Non-pigmented ciliary epithelial cell (primary cell): ENCODE measurements around the gene COPS3.

ENCODE experiments used
- DNase-seq: peaks from one replicate; pipeline ENCODE4 v3.0.0-alpha.2; 2010; ENCODE audit warnings: low read depth

COPS3 gene

GRCh38 chr17:17280613-17281549 is at the start of gene COPS3:
TSS of gene COPS3 (minus strand) at chr17:17281246. CDS start at chr17:17281186, 60 bp downstream.
- peak; percentile 91 for DNase-seq

GRCh38 chr17:17328251-17328650 is 47.2 kb upstream of the COPS3 start:
- DNase-seq, result no peak

DNA sequence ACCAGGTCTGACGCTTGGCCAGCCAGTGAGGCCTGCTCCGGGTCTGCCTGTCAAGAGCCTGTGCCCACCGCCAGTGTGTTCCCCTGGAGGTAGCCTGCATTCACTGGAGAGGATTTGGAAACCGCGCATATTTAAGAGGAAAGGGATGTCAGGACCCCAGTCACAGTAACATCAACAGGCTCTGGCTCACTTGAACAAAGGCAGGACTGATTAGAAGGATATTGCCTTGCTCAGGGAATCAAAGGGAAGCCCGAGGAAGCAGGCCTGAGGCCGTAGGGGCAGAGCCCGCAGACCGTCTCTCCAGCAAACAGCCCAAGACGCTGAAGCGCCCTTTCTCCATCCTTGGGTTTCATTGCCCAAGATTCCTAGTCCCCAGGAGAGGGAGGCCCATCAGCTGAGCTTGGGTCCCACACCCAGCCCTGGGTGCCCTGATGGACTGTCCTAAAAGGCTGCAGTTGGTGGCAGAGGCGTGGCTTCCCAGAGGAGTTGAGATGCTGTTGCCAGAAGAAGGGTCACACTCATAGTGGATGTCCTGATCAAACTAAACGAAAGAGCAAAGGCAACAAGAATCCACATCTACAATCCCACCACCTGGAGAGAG is 45.3 kb upstream of the COPS3 start:
- DNase-seq, result no peak

GRCh38 chr17:17325816-17326215 is 44.8 kb upstream of the COPS3 start:
- no peak for DNase-seq

DNA sequence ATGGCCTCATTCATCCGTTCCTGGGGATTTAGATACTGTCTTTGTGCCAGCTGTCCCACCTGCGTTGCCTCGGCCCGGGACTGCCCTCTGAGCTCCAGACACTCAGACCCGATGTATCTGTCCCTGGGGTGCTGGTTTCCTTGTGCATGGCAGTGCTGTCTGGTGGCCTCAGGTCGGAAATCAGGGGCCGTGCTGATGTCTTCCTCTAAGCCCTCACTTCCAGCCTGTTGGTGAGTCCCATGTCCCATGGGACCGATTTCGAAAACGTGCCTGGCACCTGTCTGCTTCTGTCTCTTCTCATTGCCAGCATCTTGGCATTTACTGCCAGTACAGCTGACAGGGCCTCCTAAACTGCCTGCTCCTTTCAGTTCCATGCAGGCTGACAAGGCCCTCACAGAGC is 44.2 kb upstream of the COPS3 start:
- no peak for DNase-seq

- no peak for DNase-seq
Measured at GRCh38 chr17:17324616-17325015, 43.6 kb upstream of the COPS3 start.

DNA sequence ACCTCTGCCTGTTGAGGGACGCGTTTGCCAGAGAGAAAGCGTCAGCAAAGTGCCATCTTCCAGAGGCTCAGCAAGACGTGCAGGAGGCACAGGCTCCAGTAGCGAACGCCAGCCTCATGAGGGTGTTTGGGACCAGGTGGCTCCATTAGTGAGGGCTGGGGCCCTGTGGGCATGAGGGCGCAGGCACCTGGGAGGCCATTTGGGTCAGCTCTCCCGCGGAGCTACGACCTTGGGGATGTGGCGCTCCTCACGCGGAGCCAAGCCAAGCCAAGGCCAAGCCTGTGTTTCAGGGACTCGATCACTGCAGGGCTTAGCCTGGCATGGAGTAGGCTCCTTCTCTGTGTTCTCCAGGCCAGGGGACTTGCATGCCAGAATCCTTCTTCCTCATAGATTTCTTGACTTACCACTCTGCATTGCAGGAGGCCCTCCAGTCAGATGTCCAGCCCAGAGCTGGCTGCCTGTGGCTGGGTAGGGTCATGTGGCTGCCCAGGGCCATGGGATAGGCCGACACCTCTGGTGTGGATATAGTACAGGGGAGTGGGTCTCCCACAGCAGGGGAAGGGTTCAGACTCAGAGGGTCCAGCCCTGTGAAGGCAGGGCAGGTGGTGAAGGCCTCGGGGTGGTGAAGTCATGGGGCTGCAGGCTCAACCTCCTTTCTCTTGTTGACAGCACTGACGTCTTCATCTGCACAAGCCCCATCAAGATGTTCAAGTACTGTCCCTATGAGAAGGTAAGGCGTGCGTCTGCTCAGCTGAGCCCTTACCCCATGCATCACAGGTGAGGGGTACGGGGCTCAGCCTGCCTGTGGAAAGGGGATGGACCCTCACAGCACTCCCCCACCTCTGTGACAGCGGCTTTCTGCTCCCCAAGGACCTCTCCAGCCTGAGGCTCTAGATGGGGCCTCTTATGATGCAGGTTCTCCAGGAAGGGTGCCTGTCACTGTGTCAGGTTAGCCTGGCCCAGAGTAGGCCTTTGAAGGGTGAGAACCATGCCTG is 41.8 kb upstream of the COPS3 start:
- DNase-seq, result no peak

GRCh38 chr17:17321356-17322025 is 40.4 kb upstream of the COPS3 start:
- no peak for DNase-seq

DNA sequence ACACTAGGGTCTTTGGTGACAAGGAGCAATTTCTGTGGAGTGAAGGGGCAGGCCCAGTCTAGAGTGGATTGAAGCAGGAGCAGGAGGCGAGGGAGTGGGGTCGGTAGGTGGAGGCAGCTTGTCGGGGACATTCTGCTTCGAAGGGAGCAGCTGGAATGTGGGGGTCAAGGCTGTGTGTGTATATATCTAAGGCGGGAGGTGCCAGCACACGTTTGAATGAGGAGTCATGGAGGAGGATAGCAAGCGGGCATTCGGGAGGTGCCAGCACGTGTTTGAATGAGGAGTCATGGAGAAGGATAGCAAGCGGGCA is 39.8 kb upstream of the COPS3 start:
- no peak for DNase-seq

GRCh38 chr17:17320188-17320910 is 39.3 kb upstream of the COPS3 start:
- no peak for DNase-seq

- DNase-seq, result no peak
Measured at GRCh38 chr17:17315142-17315821, 34.2 kb upstream of the COPS3 start.

DNA sequence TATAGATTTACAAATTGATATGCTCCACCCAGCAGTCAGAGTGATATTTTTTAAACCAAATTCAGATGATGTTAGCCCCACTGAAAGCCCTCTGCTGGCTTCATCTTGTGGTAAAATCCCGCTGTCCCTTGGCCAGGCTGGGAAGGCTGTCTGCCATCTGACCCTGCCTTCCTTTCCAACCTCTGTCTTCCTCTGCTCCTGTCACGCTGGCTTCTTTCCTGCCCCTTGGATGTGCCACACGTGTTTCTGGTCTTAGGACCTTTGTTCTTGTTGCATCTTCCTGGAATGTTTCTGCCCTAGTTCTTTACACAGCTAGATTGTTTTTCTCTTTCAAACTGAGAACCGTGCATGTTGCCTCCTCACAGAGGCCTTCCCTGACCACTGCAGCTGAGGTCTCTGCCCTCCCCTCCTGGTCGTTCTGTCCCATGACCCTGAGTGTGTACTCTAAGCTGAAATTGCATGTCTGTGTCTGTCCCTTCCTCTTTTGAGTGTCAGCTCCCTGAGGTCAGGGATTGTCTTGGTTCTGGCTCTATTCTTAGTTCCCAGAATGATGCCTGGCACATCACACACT is 33.5 kb upstream of the COPS3 start:
- no peak for DNase-seq

DNA sequence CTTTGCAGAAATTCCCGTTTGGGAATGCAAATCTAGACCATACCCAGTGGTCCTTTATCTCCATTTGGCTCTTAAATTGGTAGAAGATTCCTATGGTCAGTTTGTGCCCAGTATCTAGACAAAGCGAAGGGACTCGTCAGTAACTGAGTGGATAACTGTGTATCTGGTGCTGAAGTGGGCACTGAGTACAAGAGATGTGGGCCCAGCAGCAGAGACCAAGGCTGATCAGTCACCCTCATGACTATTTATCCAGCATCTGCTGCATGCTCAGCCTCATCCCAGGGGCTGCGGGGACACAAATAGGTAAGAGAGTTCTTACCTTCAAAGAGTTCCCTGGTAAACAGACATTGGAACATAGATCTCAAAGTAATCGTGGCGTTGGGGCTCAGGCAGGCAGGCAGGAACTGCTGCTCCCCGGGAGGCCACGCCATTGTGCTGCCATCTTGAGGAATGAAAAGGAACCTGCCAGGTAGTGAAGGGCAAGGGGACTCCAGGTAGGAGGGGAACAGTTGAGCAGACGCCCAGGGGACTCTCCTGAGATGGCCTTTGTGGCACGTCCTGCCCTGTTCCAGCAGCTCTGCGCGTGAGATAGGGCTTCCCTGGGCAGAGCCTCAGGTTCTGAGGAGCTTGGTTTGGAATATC is 32.4 kb upstream of the COPS3 start:
- no peak for DNase-seq

GRCh38 chr17:17309356-17309755 is 28.3 kb upstream of the COPS3 start:
- DNase-seq, result no peak

DNA sequence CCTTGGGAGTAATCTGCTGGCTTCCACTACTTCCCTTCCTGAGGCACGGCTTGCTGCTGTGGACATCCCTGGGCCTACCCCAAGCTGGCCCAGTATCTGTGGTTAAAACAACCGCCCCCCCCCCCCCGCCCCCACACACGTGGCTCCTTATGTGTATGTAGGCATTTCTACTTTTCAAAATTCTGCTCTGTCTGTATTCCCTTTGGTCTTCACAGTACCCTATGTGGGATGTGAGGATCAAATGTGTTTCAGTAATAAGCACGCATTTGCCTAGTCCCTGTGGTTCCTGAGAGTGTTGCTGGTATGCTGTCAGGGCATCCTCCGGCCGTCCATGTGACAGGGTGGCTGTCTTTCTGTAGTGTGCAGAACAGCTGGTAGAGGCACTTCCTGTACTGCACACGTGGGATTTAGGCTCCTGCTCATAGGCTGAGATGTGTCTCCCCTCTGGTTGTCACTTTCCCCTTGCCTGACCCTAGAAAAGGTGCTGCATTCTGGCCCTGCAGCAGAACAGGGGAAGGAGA is 24.3 kb upstream of the COPS3 start:
- no peak for DNase-seq

DNA sequence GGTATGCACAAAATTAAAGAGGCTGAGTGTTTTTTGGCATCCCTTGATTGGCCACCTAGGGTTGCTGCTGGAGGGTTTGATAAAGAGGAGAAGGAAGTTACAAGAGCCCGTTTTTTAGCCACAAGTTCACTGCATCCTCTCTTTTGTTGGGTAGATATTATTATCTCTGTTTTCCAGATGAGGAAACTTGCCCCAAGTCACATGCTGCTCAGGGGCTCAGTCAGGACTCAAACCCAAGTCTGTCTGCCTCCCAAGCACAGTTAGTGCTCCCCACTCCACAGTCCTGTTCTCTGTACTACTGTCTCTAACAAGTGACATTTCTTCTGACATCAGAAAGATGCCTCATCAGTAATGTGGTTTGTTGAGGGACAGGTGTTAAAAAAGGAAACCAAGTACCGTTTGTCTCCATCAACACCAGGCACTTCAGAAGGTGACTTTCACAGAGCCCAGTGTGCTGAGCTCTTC is 23.5 kb upstream of the COPS3 start:
- no peak for DNase-seq

- DNase-seq, result no peak
Measured at GRCh38 chr17:17303847-17304490, 22.9 kb upstream of the COPS3 start.

GRCh38 chr17:17303010-17303846 is 22.2 kb upstream of the COPS3 start, which contains the start of gene NT5M:
TSS of gene NT5M (plus strand) at chr17:17303373. CDS start at chr17:17303551, 178 bp downstream.
- no peak for DNase-seq
